Pulmonary artery endothelial cell (primary cell): ENCODE measurements around the gene PIF1. TPM values are rescaled to one million over a fixed set of nuclear protein-coding genes. Genes with fewer than 3 reads are reported as not detected.
A peak's percentile ranks its signal among the peaks of the same experiment; 100 is the strongest.
"Not testable (repeated sequence)": the region's sequence is repeated elsewhere in the genome, so short reads cannot be mapped to it uniquely, and the experiment has no call there.

Source experiments
- DNase-seq: peaks from one replicate; pipeline ENCODE4 v3.0.0-alpha.2; 2011; ENCODE audit warnings: low read depth, low spot score
- total RNA-seq: library from RNA; depleted of rRNA; stranded (reverse); fragments of >200 nt; gene quantifications from 2 replicates; pipeline ENCODE4 v1.2.3, GENCODE V29; 2014

PIF1 gene
- total RNA-seq, 1 donor from 2014 or later: 8.8 TPM

GRCh38 chr15:64847876-64848716, 22.6 kb upstream of the PIF1 start:
- no peak for DNase-seq

- no peak for DNase-seq
These were observed 22.0 kb upstream of the PIF1 start for GRCh38 chr15:64847448-64847847.

DNA sequence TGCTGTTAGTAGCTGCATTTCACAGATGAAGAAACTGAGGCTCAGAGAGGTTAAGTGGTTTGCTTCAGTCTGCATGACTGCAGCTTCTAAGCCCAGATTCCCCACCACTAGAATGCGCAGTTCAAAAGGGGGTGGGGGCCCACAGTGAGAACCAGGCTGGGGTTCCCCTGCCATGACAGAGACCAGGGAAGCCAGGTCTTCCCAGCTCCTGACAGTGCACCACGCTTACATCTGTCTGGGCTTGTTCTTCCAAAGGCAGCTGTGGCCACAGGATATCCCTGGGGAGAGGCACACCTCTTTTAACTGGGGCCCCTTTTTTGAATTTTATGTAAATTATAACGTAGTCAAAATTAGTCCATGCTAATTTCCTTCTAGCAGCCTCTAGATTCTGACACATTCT, 21.6 kb upstream of the PIF1 start:
- no peak for DNase-seq

DNA sequence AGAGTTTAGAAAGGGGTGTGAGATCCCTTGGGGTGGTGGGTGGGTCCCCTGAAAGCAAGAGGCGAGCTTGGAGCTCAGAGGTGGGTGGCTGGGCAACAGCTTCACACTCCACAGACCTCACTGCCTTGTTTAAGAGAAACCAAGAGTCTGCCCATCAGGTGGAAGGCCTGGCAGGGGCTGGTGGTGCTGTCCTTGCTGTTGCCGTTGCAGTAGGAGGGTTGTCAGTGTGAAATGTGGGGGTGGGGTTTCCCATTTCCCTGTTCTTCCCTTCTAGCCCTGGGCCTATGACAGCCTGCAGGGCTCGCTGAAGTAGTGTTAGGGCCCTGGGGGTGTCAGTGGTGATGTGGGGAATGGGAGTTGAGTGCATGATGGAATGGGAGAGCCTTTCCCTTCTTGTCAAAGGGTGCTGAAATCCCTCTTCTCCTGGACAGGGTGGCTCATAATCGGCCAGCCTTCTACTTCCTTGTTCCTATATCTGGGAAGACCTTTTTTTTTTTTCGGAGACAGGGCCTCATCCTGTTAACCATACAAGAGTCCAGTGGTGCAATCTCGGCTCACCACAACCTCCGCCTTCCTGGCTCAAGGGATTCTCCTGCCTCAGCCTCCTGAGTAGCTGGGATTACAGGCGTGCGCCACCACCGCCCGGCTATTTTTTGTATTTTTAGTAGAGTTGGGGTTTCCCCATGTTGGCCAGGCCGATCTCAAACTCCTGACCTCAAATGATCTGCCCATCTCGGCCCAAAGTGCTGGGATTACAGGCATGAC, 20.6 kb upstream of the PIF1 start:
- DNase-seq: no peak

GRCh38 chr15:64845183-64845611, 19.8 kb upstream of the PIF1 start:
- no peak for DNase-seq

DNA sequence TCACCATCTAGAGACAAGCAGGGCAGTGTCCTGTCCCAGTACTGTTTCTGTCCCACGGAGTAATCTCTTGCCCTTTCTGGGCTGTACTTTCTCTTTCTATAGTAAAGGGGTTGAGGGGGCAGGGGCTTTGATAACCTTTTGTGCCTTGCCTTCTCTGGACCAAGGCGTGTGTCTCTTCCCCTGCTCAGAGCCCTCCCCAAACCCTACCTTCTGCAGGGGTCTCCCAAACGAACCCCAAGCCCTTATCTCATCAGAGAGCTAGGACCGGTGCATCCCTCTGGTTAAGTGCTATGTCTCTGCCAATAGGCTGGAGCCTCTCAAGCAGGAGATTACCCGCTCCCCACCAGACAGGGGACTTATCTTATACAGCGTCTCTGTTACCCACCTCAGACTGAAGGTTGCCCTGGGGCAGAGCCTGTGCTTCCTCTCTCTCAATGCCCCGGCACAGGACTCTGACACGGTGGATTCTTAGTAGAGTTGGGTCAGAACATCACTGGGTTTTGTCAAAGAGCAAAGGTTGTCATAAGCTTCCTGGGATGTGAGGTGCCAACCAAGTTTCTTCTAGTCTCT, 19.2 kb upstream of the PIF1 start:
- DNase-seq: no peak

- DNase-seq: no peak
These were observed 18.5 kb upstream of the PIF1 start for GRCh38 chr15:64843991-64844390.

DNA sequence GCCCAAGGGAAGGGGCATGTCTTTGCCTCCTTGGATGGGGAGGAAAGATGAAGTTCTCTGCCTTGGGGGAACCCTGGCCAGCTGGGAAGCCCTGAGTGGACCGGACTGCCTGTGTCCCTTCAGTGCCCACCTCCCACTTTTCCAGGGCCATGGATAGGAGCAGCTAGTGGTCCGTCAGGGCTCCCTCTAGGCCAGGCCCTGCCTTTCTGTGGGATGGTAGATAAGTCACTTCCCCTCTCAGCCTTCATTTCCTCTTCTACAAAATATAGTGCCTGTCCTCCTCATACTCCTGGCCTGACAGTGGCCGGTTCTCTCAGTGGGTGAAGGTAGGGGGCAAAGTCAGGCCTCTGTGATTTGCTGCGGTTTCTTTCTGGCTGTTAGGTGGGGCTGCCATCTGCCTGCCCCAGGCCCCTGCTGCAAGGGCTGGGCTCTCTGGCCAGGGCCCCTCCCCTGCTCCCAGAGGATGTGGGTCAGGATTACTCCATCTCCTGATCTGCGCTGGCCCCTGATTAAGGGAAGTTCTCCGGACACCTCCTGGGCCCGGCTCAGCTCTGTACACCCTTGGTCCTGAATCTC, 17.6 kb upstream of the PIF1 start:
- no peak for DNase-seq

- no peak for DNase-seq
These were observed 16.9 kb upstream of the PIF1 start for GRCh38 chr15:64842096-64842939.

DNA sequence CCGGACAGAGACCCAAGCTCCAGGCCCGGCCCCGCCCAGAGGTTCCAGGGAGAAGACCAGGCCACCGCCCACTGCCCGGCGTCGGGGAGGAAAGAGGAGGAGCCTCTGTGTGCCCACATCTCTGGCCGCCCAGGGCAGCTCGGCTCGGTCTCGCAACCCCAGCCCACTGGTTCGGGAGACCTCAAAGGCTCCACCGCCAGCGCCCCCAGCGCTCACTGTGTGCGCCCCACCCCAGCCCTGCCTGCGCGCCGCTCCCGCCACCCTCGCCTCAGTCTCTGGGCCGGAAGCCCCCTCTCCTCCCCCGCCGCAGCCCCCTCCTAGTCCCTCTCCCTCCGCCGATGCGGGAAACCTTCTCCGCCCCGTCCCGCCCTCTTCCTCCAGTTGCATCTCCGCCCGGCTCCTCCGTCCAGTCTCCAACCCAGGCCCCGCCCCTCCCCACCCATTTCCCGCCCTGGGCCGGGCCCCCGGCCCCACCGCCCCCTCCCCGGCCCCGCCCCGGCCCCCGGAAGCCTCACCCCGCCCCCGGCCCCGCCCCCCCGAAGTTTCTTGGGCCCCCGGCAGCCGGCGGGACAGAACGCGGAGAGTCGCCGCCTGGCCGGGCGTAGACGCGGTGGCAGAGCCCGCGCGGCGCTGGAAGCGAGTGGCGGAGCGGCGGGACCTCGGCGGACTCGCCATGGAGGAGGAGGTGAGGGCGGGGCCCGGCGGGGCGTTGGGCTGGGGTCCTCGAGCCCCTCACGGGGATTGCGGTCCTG, 16.1 kb upstream of the PIF1 start, which contains the start of gene PLEKHO2:
TSS of gene PLEKHO2 (plus strand) at position 572 of the 752 bp plus-strand sequence. CDS start at position 674, 102 bp downstream.
- DNase-seq: peak; percentile 80

DNA sequence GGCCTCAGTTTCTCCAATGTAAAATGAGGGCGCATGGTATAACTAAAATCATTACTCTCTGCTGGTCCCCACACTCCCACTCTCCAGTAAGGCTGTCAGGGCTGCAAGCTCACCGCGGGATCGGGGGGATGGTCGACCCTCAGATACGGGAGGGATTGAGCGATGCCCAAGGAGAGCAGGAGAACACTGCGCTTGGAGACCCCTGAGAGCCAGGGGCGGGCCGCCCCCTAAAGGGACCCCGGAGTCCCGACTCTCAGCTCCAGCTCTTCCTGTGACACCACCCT, 15.6 kb upstream of the PIF1 start:
- no peak for DNase-seq

- DNase-seq: no peak
These were observed 12.1 kb upstream of the PIF1 start for GRCh38 chr15:64837502-64837901.

- no peak for DNase-seq
These were observed 10.6 kb upstream of the PIF1 start for GRCh38 chr15:64836023-64836536.

DNA sequence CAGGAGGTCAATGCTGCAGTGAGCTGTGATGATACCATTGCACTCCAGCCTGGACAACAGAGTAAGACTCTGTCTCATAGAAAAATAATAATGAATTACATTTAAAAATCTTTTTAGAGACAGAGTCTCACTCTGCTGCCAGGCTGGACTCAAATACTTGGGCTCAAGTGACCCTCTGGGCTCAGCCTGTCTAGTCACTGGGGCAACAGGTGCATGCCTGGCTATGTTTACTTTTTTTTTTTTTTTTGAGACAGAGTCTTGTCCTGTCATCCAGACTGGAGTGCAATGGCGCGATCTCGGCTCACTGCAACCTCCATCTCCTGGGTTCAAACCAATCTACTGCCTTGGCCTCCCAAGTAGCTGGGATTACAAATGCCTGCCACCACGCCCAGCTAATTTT, 8.2 kb upstream of the PIF1 start:
- no peak for DNase-seq

DNA sequence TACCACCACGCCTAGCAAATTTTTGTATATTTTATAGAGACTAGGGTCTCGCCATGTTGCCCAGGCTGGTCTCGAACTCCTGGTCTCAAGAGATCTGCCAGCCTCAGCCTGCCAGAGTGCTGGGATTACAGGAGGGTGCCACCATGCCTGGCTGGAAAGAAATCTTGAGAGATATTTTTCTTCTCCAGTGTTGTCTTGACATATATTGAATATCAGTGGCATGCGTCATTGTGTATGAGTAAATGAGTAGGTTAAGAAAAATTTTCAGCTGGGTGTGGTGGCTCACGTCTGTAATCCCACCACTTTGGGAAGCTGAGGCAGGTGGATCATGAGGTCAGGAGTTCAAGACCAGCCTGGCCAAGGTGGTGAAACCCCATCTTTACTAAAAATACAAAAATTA, 3.5 kb upstream of the PIF1 start:
- no peak for DNase-seq

- no peak for DNase-seq
These were observed 467 bp downstream of the PIF1 start for GRCh38 chr15:64824929-64825430.

DNA sequence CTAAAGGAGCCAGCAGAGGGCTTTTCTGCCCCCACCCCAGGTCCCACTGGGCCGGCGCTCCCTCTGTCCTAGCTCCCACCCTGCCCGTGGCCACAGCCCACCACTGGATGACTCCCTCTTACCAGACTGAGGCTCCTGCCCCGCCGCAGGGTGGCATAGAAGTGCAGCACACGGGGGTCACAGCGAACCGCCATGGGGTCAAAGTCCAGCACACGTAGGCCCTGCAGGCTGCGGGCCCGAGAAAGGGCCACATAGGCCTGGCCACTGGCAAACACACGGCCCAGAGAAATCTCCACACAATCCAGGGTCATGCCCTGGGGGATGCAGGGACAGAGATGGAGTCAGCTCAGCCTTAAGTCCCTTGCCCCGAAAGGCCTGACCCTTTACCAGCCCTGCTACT, 9.0 kb downstream of the PIF1 start:
- DNase-seq: no peak

DNA sequence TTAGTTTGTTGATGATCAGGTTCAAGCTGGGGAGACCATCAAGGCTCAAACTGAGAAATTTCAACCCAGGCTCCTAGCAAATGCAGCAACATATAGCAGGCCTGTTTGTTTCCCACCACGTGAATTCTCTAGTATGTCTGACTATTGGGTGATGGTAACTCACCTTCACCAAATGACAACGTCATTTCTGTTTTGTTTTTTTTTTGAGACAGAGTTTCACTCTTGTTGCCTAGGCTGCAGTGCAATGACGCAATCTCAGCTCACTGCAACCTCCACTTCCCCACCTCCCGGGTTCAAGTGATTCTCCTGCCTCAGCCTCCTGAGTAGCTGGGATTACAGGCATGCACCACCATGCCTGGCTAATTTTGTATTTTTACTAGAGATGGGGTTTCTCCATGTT, 10.5 kb downstream of the PIF1 start:
- DNase-seq: not testable (repeated sequence)

DNA sequence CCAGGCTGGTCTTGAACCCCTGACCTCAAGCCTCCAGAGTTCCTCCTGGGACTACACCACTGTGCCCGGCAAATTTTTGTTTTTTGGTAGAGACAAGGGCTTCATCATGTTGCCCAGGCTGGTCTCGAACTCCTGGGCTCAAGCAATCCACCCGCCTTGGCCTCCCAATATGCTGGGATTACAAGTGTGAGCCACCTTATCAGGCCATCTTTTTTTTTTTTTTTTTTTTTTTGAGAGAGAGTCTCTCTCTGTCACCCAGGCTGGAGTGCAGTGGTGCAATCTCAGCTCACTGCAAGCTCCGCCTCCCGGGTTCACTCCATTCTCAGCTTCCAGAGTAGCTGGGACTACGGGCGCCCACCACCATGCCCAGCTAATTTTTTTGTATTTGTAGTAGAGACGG, 11.2 kb downstream of the PIF1 start:
- DNase-seq: not testable (repeated sequence)

DNA sequence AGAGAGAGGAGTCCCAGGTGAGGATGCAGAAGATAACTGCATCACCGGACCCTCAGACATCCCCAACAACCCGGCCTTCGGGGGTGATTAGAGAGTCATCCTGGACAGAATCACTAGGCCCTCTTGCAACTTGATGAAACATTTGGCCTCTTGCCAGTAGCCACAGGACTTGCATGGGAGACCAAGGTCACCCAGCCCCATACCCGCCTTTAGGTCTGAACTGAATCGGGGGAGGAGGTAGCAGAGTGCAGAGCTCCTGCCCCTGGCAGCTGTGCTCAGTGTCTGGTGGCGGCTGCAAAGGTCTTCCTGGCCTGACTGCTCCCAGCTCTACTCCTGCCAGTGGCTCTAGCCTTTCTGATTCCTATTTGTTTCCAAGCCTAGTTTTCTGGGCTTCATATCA, 12.4 kb downstream of the PIF1 start:
- DNase-seq: no peak
